GM12872 (cell line): ENCODE results near the gene NAA10.

Experiments used
- CTCF ChIP-seq: IDR thresholded peaks from 3 replicates; pipeline ENCODE4 v1.5.1; 2011; ENCODE audit warnings: low read depth, mild to moderate bottlenecking, low read length, moderate library complexity; ENCODE audit not compliant: insufficient read depth

The NAA10 gene

GRCh38 chrX:153928846-153929245 lies 6.0 kb downstream of the NAA10 start:
- TF ChIP-seq CTCF = no peak

- TF ChIP-seq CTCF = no peak
These were observed 6.7 kb downstream of the NAA10 start for GRCh38 chrX:153927922-153928760.

- no peak for TF ChIP-seq CTCF
These were observed 7.2 kb downstream of the NAA10 start for GRCh38 chrX:153927672-153927921.

GRCh38 chrX:153926858-153927671 lies 7.8 kb downstream of the NAA10 start:
- TF ChIP-seq CTCF = no peak

GRCh38 chrX:153926552-153926857 lies 8.3 kb downstream of the NAA10 start:
- no peak for TF ChIP-seq CTCF

GRCh38 chrX:153925739-153926551 lies 8.9 kb downstream of the NAA10 start, which contains the start of gene ARHGAP4:
ARHGAP4 (minus strand) TSS chrX:153926264; CDS start chrX:153926202, 62 bp downstream.
- TF ChIP-seq CTCF = no peak

GRCh38 chrX:153925387-153925738 lies 9.5 kb downstream of the NAA10 start:
- TF ChIP-seq CTCF = no peak
